CD4-positive, alpha-beta T cell treated with Interferon gamma for 1 hour (primary cell): ENCODE measurements around the gene DPT.

Experiments used
- DNase-seq: peaks from one replicate; pipeline ENCODE4 v3.0.0-alpha.2; 2020

Gene DPT

GRCh38 chr1:168734946-168735345 is 5.9 kb upstream of the DPT start:
- no peak for DNase-seq

GRCh38 chr1:168734271-168734670 is 5.3 kb upstream of the DPT start:
- DNase-seq, result no peak

GRCh38 chr1:168733241-168733640 is 4.2 kb upstream of the DPT start:
- no peak for DNase-seq

GRCh38 chr1:168732736-168733135 is 3.7 kb upstream of the DPT start:
- DNase-seq, result no peak

GRCh38 chr1:168731244-168731953 is 2.4 kb upstream of the DPT start:
- DNase-seq, result no peak

GRCh38 chr1:168729405-168729802 is 398 bp upstream of the DPT start:
- DNase-seq, result no peak

GRCh38 chr1:168726719-168727118 is 2.3 kb downstream of the DPT start:
- DNase-seq, result no peak

- no peak for DNase-seq
These were observed 2.7 kb downstream of the DPT start for GRCh38 chr1:168726281-168726680.

GRCh38 chr1:168725831-168726230 is 3.2 kb downstream of the DPT start:
- DNase-seq, result no peak

GRCh38 chr1:168725060-168725459 is 3.9 kb downstream of the DPT start:
- DNase-seq, result no peak

- no peak for DNase-seq
These were observed 6.0 kb downstream of the DPT start for GRCh38 chr1:168723000-168723399.

GRCh38 chr1:168720839-168721238 is 8.2 kb downstream of the DPT start:
- no peak for DNase-seq

GRCh38 chr1:168719306-168720111 is 9.5 kb downstream of the DPT start:
- no peak for DNase-seq

GRCh38 chr1:168717906-168718891 is 10.8 kb downstream of the DPT start:
- no peak for DNase-seq

- no peak for DNase-seq
These were observed 15.0 kb downstream of the DPT start for GRCh38 chr1:168714012-168714411.

- no peak for DNase-seq
These were observed 19.3 kb downstream of the DPT start for GRCh38 chr1:168709405-168710363.

- DNase-seq, result no peak
These were observed 20.2 kb downstream of the DPT start for GRCh38 chr1:168708698-168709404.

- no peak for DNase-seq
These were observed 22.5 kb downstream of the DPT start for GRCh38 chr1:168706391-168706992.

GRCh38 chr1:168700575-168701268 is 28.3 kb downstream of the DPT start:
- DNase-seq, result no peak

- DNase-seq, result no peak
These were observed 30.6 kb downstream of the DPT start for GRCh38 chr1:168698453-168698852.
